ENCODE data around the gene DIPK2B.

DIPK2B gene

GRCh38 chrX:45198301-45198700 lies 2.4 kb downstream of the DIPK2B start:
- Histone ChIP-seq H3K9ac (ENCODE audit: low read length) (no peak overlapping the region), H3K9me3 (ENCODE audit: control insufficient read depth, low read length) (no peaks in the 10 kb centered on the region), H3K27me3 (replicated peaks; ENCODE audit: control insufficient read depth, insufficient read depth, low read length) (peaks cover 22% of the 10 kb centered on the region), H3K4me3 (ENCODE audit: low read length) (no peak overlapping the region), H3K4me1 (ENCODE audit: control insufficient read depth, insufficient read depth, low read length) (no peaks in the 10 kb centered on the region), H3K36me3 (ENCODE audit: control insufficient read depth, insufficient read depth, low read length, severe bottlenecking) (no peaks in the 10 kb centered on the region)
- no peak for DNase-seq (ENCODE audit: low read depth)

DNA sequence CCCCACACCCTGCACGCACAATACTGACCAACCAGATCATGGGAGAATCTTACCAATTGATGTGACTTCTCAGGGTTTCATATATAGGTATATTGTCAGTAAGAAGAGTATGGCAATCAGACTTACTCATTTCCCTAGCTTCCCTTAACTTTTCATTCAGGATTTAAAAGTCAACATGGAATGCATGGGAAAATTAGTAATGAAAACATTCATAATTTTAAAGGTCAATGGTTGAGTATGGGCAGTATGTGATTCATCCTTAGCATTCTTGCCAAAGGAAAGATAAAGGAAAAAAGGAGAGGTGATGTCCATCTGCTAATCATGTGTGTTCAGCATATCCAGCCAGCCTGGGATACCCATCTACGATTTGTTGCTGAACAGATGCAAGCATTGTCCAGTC lies 4.0 kb downstream of the DIPK2B start:
- Histone ChIP-seq H3K27me3 (replicated peaks; ENCODE audit: control insufficient read depth, insufficient read depth, low read length) (peaks cover 19% of the 10 kb centered on the region), H3K9ac (ENCODE audit: low read length) (no peak overlapping the region), H3K4me1 (ENCODE audit: control insufficient read depth, insufficient read depth, low read length) (no peaks in the 10 kb centered on the region), H3K4me3 (ENCODE audit: low read length) (no peak overlapping the region), H3K36me3 (ENCODE audit: control insufficient read depth, insufficient read depth, low read length, severe bottlenecking) (no peaks in the 10 kb centered on the region), H3K9me3 (ENCODE audit: control insufficient read depth, low read length) (no peaks in the 10 kb centered on the region)
- DNase-seq (ENCODE audit: low read depth) = peak; percentile 14

DNA sequence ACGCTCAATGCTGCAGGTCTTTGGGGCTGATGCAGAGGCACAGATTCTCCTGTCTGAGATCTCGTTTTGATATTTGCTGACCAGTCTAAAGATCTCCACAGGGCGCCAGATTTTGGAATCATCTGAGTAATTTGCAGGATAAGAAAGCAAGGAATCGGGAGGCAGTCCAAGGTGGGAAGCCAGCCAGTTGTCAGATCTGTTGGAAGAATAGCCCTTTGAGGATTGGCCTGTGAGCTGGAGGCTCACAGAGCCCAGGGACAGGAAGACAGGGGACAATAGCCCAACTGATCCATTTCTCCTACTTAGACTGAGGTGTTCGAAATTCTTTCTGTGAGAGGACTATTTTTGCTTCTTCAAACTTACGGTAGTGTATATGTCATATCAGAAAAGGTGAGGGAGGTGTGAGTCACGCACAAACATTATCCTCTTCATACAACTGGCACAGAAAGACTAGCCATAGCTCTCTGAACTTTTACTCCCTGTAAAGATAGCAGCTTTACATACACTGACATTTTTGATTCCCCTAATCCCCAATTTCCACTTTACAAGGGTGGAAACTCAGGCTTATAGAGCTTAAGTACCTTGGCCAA lies 8.8 kb downstream of the DIPK2B start:
- H3K4me3 ChIP-seq (ENCODE audit: low read length) = no peak overlapping the region
- no peaks in the 10 kb centered on the region for H3K9me3 ChIP-seq (ENCODE audit: control insufficient read depth, low read length)
- DNase-seq (ENCODE audit: low read depth) = no peak

DNA sequence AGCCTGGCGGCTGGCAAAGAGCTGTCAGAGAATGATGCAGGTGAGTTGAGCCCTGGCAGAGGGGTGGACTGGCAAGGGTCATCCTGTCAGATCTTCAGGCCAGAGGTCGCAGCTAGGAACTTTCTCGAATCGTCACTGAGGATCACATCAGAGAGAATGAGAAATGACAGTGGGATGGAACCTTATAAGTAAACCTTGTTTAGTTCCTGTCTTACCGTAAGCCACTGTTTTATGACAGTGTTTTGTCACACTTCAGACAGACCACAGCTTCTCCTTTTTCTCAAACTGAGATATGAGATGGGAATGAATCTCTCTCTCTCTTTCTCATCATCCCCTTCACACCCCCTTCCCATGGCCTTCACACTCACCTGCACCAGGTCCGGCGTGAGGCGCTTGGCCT lies 9.3 kb downstream of the DIPK2B start:
- Histone ChIP-seq H3K9me3 (ENCODE audit: control insufficient read depth, low read length) (no peaks in the 10 kb centered on the region), H3K9ac (ENCODE audit: low read length) (no peak overlapping the region), H3K4me1 (ENCODE audit: control insufficient read depth, insufficient read depth, low read length) (no peaks in the 10 kb centered on the region), H3K36me3 (ENCODE audit: control insufficient read depth, insufficient read depth, low read length, severe bottlenecking) (no peaks in the 10 kb centered on the region), H3K4me3 (ENCODE audit: low read length) (no peak overlapping the region), H3K27me3 (replicated peaks; ENCODE audit: control insufficient read depth, insufficient read depth, low read length) (peaks cover 24% of the 10 kb centered on the region)
- DNase-seq (ENCODE audit: low read depth) = no peak

More for the DNA sequence above, 8.8 kb downstream of the DIPK2B start:
- no peak overlapping the region for H3K9ac ChIP-seq (ENCODE audit: low read length)
- H3K36me3 ChIP-seq (ENCODE audit: control insufficient read depth, insufficient read depth, low read length, severe bottlenecking) = no peaks in the 10 kb centered on the region
- H3K27me3 ChIP-seq (replicated peaks; ENCODE audit: control insufficient read depth, insufficient read depth, low read length) = peaks cover 24% of the 10 kb centered on the region
- no peaks in the 10 kb centered on the region for H3K4me1 ChIP-seq (ENCODE audit: control insufficient read depth, insufficient read depth, low read length)

DNA sequence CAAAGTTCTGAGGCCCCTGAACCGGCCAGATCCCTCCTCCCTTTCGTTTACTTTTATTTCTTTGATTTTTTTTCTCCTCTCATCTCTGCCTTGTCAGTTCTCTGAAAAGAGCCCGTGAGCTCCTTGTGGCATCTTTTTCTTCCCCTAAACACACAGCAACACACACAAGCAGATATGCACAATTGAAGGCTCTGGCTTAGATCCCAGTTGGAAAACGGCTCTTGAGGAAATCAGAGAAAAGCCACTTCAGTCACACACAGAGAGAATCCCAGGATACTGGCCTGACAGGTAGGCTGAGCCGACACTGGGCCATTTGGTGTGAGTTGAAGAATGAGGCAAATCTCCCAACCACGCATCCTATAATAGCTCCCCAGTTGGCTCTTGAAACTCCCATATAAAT lies 12.9 kb downstream of the DIPK2B start:
- peaks cover 27% of the 10 kb centered on the region for H3K27me3 ChIP-seq (replicated peaks; ENCODE audit: control insufficient read depth, insufficient read depth, low read length)
- peak overlapping the region; percentile 79 for H3K4me3 ChIP-seq (ENCODE audit: low read length)
- H3K36me3 ChIP-seq (ENCODE audit: control insufficient read depth, insufficient read depth, low read length, severe bottlenecking) = no peaks in the 10 kb centered on the region
- H3K9ac ChIP-seq (ENCODE audit: low read length) = peak overlapping the region; percentile 65
- DNase-seq (ENCODE audit: low read depth) = no peak
- H3K4me1 ChIP-seq (ENCODE audit: control insufficient read depth, insufficient read depth, low read length) = no peaks in the 10 kb centered on the region
- no peaks in the 10 kb centered on the region for H3K9me3 ChIP-seq (ENCODE audit: control insufficient read depth, low read length)

DNA sequence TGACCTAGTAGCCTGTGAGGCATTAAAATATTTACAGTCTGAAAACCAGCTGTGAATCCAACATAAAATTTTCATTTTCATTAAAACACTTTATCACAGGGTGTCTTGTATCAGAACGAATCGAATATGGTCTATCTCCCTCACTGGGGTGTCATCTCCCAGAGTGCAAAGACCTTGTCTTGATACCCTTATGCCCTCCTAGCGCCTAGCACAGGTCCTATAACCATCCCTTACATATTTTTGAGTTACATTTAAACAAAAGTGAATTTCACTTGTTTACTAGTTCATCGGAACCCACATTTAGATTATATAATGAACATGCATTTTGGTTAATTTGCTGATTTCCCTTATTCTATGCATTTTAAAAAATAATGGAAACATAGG lies 14.0 kb downstream of the DIPK2B start:
- Histone ChIP-seq H3K27me3 (replicated peaks; ENCODE audit: control insufficient read depth, insufficient read depth, low read length) (peaks cover 27% of the 10 kb centered on the region), H3K4me1 (ENCODE audit: control insufficient read depth, insufficient read depth, low read length) (no peaks in the 10 kb centered on the region), H3K9ac (ENCODE audit: low read length) (no peak overlapping the region), H3K9me3 (ENCODE audit: control insufficient read depth, low read length) (no peaks in the 10 kb centered on the region), H3K4me3 (ENCODE audit: low read length) (peak overlapping the region; percentile 79), H3K36me3 (ENCODE audit: control insufficient read depth, insufficient read depth, low read length, severe bottlenecking) (no peaks in the 10 kb centered on the region)
- DNase-seq (ENCODE audit: low read depth) = no peak

- H3K4me3 ChIP-seq (ENCODE audit: low read length) = no peak overlapping the region
- H3K9me3 ChIP-seq (ENCODE audit: control insufficient read depth, low read length) = peaks cover 21% of the 10 kb centered on the region
- no peak overlapping the region for H3K9ac ChIP-seq (ENCODE audit: low read length)
- H3K36me3 ChIP-seq (ENCODE audit: control insufficient read depth, insufficient read depth, low read length, severe bottlenecking) = no peaks in the 10 kb centered on the region
- no peak for DNase-seq (ENCODE audit: low read depth)
- H3K4me1 ChIP-seq (ENCODE audit: control insufficient read depth, insufficient read depth, low read length) = no peaks in the 10 kb centered on the region
- peaks cover 12% of the 10 kb centered on the region for H3K27me3 ChIP-seq (replicated peaks; ENCODE audit: control insufficient read depth, insufficient read depth, low read length)
These were observed 16.5 kb downstream of the DIPK2B start for GRCh38 chrX:45184211-45184610.

DNA sequence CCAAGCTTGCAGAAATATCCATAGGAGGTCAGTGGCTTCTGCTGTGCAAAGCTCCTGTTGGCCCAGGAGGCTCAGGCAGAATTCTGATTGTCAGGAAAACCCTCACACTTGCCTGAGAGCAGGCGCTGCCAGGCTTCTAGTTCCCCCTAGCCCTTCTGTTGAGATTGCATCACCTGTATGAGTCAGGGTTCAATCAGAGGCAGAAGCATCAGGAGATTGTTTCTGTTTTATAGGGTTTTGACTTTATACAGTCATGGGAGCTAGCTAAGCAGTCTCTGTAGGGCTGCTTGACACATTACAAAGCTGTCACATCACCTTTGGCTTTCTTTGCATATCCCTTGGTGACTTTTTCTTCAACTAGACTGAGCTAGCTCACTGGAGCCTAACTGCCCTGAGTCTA lies 27.8 kb downstream of the DIPK2B start:
- H3K27me3 ChIP-seq (replicated peaks; ENCODE audit: control insufficient read depth, insufficient read depth, low read length) = peaks cover 20% of the 10 kb centered on the region
- no peaks in the 10 kb centered on the region for H3K4me1 ChIP-seq (ENCODE audit: control insufficient read depth, insufficient read depth, low read length)
- peaks cover 14% of the 10 kb centered on the region for H3K9me3 ChIP-seq (ENCODE audit: control insufficient read depth, low read length)
- peak; percentile 43 for DNase-seq (ENCODE audit: low read depth)
- no peaks in the 10 kb centered on the region for H3K36me3 ChIP-seq (ENCODE audit: control insufficient read depth, insufficient read depth, low read length, severe bottlenecking)
- no peak overlapping the region for H3K4me3 ChIP-seq (ENCODE audit: low read length)
- H3K9ac ChIP-seq (ENCODE audit: low read length) = no peak overlapping the region

- no peak for DNase-seq (ENCODE audit: low read depth)
- Histone ChIP-seq H3K27me3 (replicated peaks; ENCODE audit: control insufficient read depth, insufficient read depth, low read length) (peaks cover 37% of the 10 kb centered on the region), H3K36me3 (ENCODE audit: control insufficient read depth, insufficient read depth, low read length, severe bottlenecking) (no peaks in the 10 kb centered on the region), H3K4me1 (ENCODE audit: control insufficient read depth, insufficient read depth, low read length) (no peaks in the 10 kb centered on the region), H3K9ac (ENCODE audit: low read length) (no peak overlapping the region), H3K4me3 (ENCODE audit: low read length) (no peak overlapping the region), H3K9me3 (ENCODE audit: control insufficient read depth, low read length) (peaks cover 11% of the 10 kb centered on the region)
These were observed 33.9 kb downstream of the DIPK2B start for GRCh38 chrX:45166781-45167180.

DNA sequence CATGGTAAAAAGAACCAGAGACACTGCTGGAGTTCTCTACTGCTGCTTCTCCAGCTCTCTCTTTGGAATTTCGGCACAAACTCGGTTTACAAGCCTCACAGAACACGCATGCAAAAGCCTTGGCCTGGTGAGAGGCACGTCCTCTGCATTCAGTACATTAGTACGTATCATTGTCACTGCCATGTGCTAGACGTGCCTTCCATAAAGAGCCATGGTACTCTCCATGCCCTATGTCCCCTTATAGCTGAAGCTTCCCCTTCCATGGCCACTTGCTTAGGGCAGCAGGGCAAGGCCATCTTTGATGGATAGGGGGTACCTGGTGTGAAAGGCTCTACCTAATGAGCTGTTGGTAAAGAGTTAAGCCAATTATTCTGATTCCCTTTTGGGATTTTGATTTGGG lies 35.0 kb downstream of the DIPK2B start:
- DNase-seq (ENCODE audit: low read depth) = no peak
- Histone ChIP-seq H3K4me1 (ENCODE audit: control insufficient read depth, insufficient read depth, low read length) (no peaks in the 10 kb centered on the region), H3K9ac (ENCODE audit: low read length) (no peak overlapping the region), H3K9me3 (ENCODE audit: control insufficient read depth, low read length) (peaks cover 21% of the 10 kb centered on the region), H3K27me3 (replicated peaks; ENCODE audit: control insufficient read depth, insufficient read depth, low read length) (peaks cover 39% of the 10 kb centered on the region), H3K4me3 (ENCODE audit: low read length) (no peak overlapping the region), H3K36me3 (ENCODE audit: control insufficient read depth, insufficient read depth, low read length, severe bottlenecking) (no peaks in the 10 kb centered on the region)

- H3K9ac ChIP-seq (ENCODE audit: low read length) = no peak overlapping the region
- H3K4me3 ChIP-seq (ENCODE audit: low read length) = no peak overlapping the region
- no peak for DNase-seq (ENCODE audit: low read depth)
- peaks cover 39% of the 10 kb centered on the region for H3K27me3 ChIP-seq (replicated peaks; ENCODE audit: control insufficient read depth, insufficient read depth, low read length)
- no peaks in the 10 kb centered on the region for H3K4me1 ChIP-seq (ENCODE audit: control insufficient read depth, insufficient read depth, low read length)
- peaks cover 25% of the 10 kb centered on the region for H3K9me3 ChIP-seq (ENCODE audit: control insufficient read depth, low read length)
- no peaks in the 10 kb centered on the region for H3K36me3 ChIP-seq (ENCODE audit: control insufficient read depth, insufficient read depth, low read length, severe bottlenecking)
These were observed 35.7 kb downstream of the DIPK2B start for GRCh38 chrX:45164995-45165394.

DNA sequence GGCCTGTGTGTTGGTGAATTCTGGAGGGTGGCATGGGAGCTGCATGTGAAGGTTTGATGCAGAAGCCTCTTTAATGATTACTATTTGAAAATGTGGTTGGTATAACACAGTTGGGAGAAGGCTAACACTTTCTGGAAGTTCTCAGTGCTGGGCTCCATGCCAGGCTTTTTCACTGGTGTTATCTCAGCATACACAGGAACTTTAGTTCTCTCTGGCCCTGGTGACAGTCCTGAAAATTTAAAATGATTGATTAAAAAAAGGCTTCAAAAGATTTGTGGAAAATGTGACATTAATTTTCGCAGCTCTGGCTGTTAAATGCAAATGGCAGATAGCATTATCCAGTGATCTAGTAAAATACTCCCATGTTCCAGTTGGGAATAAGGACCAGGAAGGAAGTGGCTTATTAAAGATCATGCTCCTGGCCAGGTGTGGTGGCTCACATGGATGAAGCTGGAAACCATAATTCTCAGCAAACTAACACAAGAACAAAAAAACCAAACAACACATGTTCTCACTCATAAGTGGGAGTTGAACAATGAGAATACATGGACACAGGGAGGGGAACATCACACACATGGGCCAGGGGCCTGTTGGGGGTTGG lies 36.6 kb downstream of the DIPK2B start:
- Histone ChIP-seq H3K9me3 (ENCODE audit: control insufficient read depth, low read length) (peaks cover 25% of the 10 kb centered on the region), H3K36me3 (ENCODE audit: control insufficient read depth, insufficient read depth, low read length, severe bottlenecking) (no peaks in the 10 kb centered on the region), H3K4me3 (ENCODE audit: low read length) (no peak overlapping the region), H3K9ac (ENCODE audit: low read length) (no peak overlapping the region), H3K4me1 (ENCODE audit: control insufficient read depth, insufficient read depth, low read length) (no peaks in the 10 kb centered on the region), H3K27me3 (replicated peaks; ENCODE audit: control insufficient read depth, insufficient read depth, low read length) (peaks cover 35% of the 10 kb centered on the region)
- peak; percentile 4 for DNase-seq (ENCODE audit: low read depth)
